ENCODE results near the gene DOCK8.

Gene DOCK8

GRCh38 chr9:237141-237857, 22.6 kb downstream of the DOCK8 start:
- no peak for DNase-seq
- no peak for TF ChIP-seq CTCF (IDR thresholded peaks at IDR 0.05; ENCODE audit: low read depth, low read length, missing control alignments)
- Histone ChIP-seq H3K4me3 (ENCODE audit: low read depth, low read length) (no peak overlapping the region), H3K36me3 (replicated peaks) (no peaks in the 10 kb centered on the region), H3K27ac (no peak overlapping the region), H3K27me3 (replicated peaks) (no peaks in the 10 kb centered on the region)
- in situ Hi-C loops (cut with HindIII; ENCODE audit: low pct_ligation_motif_present, low sequenced_read_pairs) = no loop called here

GRCh38 chr9:237858-238345, 23.2 kb downstream of the DOCK8 start:
- in situ Hi-C loops (cut with HindIII; ENCODE audit: low pct_ligation_motif_present, low sequenced_read_pairs) = no loop called here
- Histone ChIP-seq H3K27ac (no peak overlapping the region), H3K36me3 (replicated peaks) (no peaks in the 10 kb centered on the region), H3K27me3 (replicated peaks) (no peaks in the 10 kb centered on the region), H3K4me3 (ENCODE audit: low read depth, low read length) (no peak overlapping the region)
- TF ChIP-seq CTCF (IDR thresholded peaks at IDR 0.05; ENCODE audit: low read depth, low read length, missing control alignments) = no peak
- DNase-seq = no peak

GRCh38 chr9:242461-243080, 27.9 kb downstream of the DOCK8 start:
- Histone ChIP-seq H3K4me3 (ENCODE audit: low read depth, low read length) (no peak overlapping the region), H3K27me3 (replicated peaks) (no peaks in the 10 kb centered on the region), H3K36me3 (replicated peaks) (no peaks in the 10 kb centered on the region), H3K27ac (no peak overlapping the region)
- TF ChIP-seq CTCF (IDR thresholded peaks at IDR 0.05; ENCODE audit: low read depth, low read length, missing control alignments) = no peak
- in situ Hi-C loops (cut with HindIII; ENCODE audit: low pct_ligation_motif_present, low sequenced_read_pairs) = no loop called here
- no peak for DNase-seq

GRCh38 chr9:248278-248961, 33.8 kb downstream of the DOCK8 start:
- no peak overlapping the region for H3K27ac ChIP-seq
- no peaks in the 10 kb centered on the region for H3K27me3 ChIP-seq (replicated peaks)
- in situ Hi-C loops (cut with HindIII; ENCODE audit: low pct_ligation_motif_present, low sequenced_read_pairs) = no loop called here
- H3K36me3 ChIP-seq (replicated peaks) = no peaks in the 10 kb centered on the region
- TF ChIP-seq CTCF (IDR thresholded peaks at IDR 0.05; ENCODE audit: low read depth, low read length, missing control alignments) = no peak
- no peak overlapping the region for H3K4me3 ChIP-seq (ENCODE audit: low read depth, low read length)
- no peak for DNase-seq

GRCh38 chr9:249025-249424, 34.4 kb downstream of the DOCK8 start:
- in situ Hi-C loops (cut with HindIII; ENCODE audit: low pct_ligation_motif_present, low sequenced_read_pairs) = no loop called here
- H3K27ac ChIP-seq = no peak overlapping the region
- no peak for TF ChIP-seq CTCF (IDR thresholded peaks at IDR 0.05; ENCODE audit: low read depth, low read length, missing control alignments)

More at GRCh38 chr9:249025-249424, 34.4 kb downstream of the DOCK8 start:
- DNase-seq = no peak
- Histone ChIP-seq H3K4me3 (ENCODE audit: low read depth, low read length) (no peak overlapping the region), H3K27me3 (replicated peaks) (no peaks in the 10 kb centered on the region), H3K36me3 (replicated peaks) (no peaks in the 10 kb centered on the region)

All from brain microvascular endothelial cell (primary cell).